SK-N-MC (cell line): Measurements from ENCODE around the gene ZNF737.
"Not testable (repeated sequence)": the region's sequence is repeated elsewhere in the genome, so short reads cannot be mapped to it uniquely, and the experiment has no call there.

Experiments
- EZH2 ChIP-seq: fragments of 200-600 bp; sonication (generic); IDR thresholded peaks from one replicate; pipeline ENCODE4 v1.6.1; 2017; ENCODE audit warnings: antibody characterized with exemption
- FOXP2 ChIP-seq: optimal IDR thresholded peaks from 2 replicates; pipeline ENCODE3; 2011; ENCODE audit warnings: mild to moderate bottlenecking, moderate library complexity; ENCODE audit not compliant: insufficient read depth; ENCODE audit errors: extremely low read length, control extremely low read depth
- POLR2AphosphoS5 ChIP-seq: IDR thresholded peaks from 2 replicates; pipeline ENCODE4 v1.6.1; 2012; ENCODE audit warnings: mild to moderate bottlenecking, low read depth, low read length, borderline replicate concordance

- not testable (repeated sequence) for TF ChIP-seq POLR2AphosphoS5, EZH2, FOXP2
These were observed 49.4 kb upstream of the ZNF737 start for GRCh38 chr19:20614971-20615370.
